Activated T-helper 1 cell treated with anti-CD3 and anti-CD28 coated beads, Interleukin-2, amount 50 U/mL, for 16 hours (primary cell): Measurements from ENCODE around the gene TBC1D20.
"Not testable (repeated sequence)": the region's sequence is repeated elsewhere in the genome, so short reads cannot be mapped to it uniquely, and the experiment has no call there.

Source experiments
- DNase-seq, 2 donors: peaks; one replicate each; pipeline ENCODE4 v3.0.0-alpha.2; 2020; ENCODE audit warnings: low read depth in 1 of 2, low spot score in 1 of 2

The TBC1D20 gene

DNA sequence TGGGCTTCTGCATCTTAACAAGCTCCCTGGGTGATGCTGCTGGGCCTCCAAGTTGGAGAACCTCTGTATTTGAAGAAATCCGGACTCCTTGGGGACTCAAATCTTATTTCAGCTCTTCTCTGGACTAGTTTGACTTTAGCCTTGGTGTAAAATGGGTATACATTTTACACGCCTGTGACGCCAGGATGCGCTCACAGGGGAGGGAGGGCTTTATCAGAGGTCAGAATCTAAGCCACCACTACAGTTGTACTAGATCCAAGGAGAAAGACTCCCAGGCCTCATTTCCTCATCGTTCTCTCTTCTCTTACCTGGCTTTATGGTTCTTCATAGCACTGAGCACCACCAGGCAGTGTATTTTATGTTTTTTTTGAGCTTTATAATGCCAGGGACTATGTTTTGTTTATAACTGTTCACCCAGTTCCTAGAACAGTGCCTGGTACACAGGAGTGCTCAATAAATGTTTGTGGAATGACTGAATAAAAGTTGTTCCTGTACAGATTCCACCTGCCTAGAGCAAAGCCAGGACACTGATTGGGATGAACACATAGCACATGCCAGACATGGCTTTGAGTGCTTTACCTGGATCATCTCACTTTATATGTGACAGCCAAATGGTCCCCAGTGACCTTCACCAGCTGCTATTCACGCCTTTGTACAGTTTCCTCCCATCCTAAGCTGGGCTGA lies 59.3 kb downstream of the TBC1D20 start:
- DNase-seq, result no peak

DNA sequence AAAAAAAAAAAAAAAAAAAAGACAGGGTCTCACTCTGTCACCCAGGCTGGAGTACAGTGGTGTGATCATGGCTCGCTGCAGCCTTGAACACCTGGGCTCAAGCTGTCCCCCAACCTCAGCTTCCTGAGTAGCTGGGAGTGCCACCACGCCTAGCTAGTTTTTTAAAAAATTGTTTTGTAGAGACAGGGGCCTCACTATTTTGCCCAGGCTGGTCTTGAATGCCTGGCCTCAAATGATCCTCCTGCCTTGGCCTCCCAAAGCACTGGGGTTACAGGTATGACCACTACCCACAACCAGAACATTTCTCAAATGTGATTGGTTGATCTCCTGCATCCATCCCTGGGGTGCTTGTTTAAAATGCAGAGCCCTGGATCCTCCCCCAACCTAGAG lies 59.8 kb downstream of the TBC1D20 start:
- no peak for DNase-seq

DNA sequence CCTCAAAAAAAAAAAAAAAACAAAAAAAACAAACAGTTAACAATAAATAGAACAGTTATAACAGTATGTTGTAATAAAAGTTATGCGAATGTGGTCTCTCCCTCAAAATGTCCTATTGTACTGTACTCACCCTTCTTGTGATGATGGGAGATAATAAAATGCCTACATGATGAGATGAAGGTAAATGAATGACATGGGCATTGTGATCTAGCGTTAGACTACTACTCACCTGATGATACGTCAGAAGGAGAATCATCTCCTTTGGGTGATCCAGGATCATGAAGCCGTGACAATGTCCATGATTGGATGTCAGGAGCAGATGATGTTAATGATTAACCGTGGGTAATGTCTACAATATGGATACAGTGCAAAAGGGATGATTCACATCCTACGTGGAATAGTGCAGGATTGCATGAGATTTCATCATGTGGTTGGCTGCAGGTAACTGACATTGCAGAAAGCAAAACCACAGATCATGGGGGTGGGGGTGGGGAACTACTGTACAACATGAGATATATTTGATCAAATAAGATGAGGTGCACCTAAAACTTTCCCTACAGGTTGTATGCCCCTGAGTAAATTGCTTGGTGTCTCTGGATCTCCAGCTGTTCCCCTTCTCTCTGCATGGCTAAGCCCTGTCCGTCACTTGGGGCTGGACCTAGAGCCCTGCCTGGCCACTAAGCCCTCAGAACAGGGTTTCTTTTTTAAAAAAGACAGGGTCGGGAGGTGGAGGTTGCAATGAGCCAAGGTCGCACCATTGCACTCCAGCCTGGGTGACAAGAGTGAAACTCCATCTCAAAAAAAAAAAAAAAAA lies 60.4 kb downstream of the TBC1D20 start:
- no peak for DNase-seq

DNA sequence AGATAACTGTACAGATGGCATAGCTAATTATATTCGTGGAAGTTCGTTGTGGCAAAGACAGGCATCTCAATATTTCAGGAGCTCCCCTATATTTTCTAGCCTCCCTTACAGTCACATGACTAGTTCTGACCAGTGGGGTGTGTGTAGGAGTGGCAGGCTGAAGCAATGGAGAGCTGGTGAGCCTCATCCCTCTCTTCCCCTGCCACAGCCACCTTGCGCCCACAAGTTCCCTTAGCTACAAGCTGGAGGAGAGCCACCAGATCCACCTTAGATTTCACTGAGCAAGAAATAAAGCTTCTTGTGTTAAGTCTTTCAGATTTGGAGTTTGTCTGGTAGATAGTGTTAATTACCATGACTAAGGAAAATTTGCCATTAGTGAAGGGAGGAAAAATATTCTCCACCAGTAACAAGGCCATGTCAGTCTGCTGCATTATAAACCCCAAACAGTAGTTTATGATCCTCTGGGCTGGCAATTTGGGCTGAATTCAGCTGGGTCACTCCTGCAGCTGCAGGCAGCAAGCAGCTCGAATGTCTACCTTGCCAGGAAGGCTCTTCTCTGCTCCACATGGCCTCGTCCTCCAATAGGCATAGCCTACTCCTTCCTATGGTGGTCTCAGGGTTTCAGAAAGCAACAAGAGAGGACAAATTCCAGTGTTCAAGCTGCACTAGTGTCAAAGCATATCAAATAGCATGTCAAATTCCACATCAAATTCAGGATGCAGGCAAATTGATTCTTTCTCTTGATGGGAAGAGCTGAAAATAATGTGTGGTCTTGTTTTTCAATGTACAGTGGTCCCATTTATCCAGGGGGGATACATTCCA lies 61.7 kb downstream of the TBC1D20 start:
- DNase-seq, result no peak

DNA sequence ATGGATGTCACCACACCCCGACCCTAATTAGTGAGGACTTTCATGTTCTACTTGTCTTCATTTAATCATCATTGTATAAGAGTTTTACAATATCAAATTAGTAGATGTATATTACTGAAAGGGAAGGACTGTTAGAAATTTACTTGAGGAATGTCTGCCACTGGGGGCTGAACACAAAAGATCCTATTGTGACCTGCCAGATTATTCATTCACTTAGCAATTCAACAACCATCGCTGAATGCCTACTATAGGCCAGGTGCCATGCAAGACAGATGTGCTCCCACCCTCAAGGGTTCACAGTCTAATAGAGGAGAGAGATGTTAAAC lies 62.2 kb downstream of the TBC1D20 start:
- DNase-seq, result no peak

DNA sequence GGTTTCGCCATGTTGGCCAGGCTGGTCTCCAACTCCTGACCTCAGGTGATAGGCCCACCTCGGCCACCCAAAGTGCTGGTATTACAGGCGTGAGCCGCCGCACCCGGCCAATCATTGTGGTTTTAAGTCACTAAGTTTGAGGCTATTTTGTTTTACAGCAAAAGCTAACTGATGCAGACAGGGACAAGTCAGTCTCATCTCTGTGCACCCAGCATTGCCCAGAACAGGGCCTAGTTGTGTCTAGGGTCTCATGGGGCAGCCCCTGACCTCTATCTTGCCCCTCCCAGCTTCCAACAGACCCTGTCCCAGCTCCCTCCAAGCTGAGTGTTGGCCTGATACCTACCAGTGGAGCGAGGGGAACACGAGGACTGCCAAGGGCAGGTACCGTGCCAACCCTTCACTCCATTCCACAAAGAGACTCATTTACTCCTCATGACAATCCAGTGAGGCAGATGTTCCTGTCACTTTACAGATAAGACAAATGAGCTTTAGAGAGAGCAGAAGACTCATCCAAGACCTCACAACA lies 63.1 kb downstream of the TBC1D20 start:
- DNase-seq, result no peak

DNA sequence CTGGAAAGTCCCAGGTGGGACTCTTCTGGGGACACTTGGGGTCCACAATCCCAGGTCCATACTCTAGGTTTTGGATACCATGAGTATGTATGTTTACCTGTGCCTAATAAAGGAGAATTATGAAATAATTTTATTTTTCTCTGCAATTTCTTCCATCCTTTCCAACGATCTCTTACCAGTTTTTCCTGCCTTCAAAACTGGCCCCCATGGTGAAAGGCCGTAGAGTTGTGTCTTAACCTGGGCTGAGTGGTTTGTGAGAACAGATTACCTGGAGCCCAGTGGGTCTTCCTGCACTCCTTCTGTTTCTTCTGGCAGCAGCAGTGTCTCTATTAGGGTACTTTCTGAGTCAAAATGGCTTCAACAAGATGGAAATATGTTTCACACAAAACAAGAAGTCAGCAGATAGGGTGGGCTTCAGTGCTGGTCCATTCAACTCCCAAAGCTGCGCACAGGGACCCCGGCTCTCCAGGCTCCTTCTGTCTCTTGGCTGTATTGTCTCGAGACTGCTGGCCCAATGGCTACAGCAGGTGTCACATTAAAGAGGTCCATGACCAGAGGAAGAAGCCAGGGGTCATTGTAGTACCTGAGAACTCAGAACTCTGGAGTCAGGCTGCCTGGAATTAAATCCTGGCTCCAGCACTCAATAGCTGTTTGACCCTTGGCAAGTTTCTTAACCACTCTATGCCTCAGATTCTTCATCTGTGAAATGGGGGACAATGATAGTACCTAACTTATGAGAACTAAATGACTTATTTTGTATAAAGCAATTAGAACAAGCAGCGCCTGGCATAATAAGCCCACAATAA lies 64.7 kb downstream of the TBC1D20 start:
- no peak for DNase-seq

DNA sequence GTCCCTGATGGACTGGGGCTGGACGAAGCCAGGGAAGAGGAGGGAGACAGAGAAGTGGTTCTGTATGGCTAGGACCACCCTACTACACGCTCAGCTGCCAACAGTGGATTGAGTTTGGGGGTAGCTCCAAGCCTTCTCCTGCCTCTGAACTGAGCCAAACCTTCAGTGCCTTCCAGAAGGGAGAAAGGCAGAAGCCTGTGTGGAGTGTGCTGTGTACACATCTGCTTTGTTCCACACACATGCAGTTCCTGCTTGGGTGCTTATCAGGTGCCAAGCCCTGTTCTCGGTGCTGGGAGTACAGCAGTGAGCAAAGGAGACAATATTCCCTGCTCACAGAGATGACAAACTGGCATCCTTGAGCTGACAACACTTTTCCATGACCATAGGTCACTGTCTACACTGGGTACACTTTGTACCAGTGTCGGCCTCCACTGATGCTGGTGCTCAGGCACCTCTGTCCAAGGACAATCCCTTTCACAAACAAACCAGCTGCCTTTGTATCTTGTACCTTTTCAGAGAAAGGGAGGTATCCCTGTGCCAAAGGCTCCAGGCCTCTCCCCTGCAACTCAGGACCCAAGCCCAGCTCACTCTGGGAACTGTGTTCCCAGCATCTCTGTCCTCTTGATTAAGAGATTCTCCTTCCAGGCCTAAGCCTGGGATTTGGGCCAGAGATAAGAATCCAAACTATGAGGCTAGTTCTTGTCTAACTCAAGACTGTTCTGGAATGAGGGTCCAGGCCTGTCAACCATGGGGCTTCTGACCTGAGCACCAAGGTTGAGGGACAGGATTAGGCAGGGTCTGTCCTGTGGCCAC lies 65.5 kb downstream of the TBC1D20 start:
- no peak for DNase-seq

DNA sequence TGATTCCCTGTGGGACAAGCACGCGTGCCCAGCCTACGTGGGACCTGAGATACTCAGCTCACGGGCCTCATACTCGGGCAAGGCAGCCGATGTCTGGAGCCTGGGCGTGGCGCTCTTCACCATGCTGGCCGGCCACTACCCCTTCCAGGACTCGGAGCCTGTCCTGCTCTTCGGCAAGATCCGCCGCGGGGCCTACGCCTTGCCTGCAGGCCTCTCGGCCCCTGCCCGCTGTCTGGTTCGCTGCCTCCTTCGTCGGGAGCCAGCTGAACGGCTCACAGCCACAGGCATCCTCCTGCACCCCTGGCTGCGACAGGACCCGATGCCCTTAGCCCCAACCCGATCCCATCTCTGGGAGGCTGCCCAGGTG lies 66.1 kb downstream of the TBC1D20 start:
- DNase-seq, result no peak

DNA sequence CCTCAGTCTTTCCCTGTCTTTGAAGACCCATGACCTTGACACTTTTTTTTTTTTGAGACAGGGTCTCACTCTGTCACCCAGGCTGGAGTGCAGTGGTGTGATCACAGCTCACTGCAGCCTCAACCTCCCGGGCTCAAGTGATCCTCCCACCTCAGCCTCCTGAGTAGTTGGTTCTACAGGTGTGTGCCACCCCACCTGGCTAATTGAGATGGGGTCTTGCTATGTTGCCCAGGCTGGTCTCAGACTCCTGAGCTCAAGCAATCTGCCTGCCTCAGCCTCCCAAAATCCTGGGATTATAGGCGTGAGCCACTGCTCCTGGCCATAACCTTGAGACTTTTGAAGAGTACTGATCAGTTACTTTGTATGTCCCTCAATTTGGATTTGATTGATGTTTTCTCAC lies 69.0 kb downstream of the TBC1D20 start:
- not testable (repeated sequence) for DNase-seq

DNA sequence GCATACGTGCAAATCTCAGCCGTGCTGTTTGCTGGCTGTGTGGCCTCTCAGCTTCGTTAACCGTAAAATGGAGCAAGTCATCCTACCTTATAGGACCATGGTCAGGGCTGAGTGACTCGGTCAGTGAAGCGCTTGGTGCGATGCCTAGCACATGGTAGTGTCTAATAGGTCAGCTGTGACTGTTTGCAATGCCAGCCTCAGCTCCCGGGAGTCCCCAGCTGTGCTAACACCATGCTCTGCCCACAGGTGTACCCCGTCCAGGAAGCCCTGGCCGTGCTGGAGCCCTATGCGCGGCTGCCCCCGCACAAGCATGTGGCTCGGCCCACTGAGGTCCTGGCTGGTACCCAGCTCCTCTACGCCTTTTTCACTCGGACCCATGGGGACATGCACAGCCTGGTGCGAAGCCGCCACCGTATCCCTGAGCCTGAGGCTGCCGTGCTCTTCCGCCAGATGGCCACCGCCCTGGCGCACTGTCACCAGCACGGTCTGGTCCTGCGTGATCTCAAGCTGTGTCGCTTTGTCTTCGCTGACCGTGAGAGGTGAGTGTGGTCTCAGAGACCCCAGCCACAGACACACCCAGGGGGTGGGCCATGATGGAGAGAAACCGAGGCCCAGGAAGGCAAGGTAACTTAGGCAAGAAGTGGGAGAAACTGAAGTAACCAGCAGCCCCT lies 71.2 kb downstream of the TBC1D20 start:
- no peak for DNase-seq

DNA sequence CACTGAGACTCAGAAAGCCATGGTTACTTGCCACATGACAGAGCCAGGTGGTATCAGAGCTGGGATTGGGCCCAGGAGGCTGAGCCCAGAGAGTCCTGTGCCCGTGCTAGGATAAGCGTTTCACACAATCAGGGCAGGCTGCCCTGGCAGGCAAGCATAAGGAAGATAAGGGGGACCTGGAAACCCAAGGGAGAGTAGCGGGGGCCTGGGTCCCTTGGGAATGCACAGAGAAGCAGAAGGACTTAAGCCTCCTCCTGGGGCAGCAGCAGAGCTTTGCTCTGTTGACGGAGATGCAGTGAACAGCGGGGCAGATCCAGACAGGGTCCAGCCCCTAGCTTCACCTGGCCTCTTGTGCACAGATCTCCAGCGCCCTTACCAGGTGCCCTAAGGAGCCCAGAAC lies 73.1 kb downstream of the TBC1D20 start:
- no peak for DNase-seq

DNA sequence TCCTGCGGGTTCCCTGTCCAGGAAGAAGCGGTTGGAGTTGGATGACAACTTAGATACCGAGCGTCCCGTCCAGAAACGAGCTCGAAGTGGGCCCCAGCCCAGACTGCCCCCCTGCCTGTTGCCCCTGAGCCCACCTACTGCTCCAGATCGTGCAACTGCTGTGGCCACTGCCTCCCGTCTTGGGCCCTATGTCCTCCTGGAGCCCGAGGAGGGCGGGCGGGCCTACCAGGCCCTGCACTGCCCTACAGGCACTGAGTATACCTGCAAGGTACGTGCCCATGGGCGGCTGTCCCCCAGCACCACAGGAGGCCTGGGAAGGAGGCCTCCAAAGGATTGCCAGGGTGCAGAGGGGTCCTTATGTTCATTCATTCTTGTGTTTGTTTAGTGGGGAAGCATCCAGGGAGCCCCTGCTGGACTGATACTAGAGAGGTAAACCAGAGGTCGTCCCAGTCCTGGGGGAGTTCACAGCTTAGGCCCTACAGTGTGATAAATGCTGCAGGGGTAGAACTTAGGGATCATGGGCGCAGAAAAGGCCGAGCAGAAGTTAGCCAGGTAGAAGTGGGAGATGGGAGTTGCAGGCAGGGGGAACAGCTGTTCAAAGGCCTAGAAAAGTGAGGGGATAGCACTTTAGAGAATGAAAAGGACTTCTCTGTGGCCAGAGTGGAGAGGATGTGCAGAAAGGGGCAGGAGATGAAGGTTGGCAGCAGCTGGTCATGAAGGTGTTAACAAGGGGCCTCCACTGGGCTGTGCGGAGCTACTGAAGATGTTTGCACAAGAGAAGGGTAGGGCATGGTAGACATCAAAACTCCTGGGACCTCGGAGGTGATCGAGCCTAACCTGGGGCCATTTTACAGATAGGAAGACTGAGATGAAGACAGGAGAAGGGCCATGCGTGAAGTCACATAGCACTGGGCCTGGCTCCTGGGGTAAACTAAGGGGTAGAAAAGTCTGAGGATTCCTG lies 74.0 kb downstream of the TBC1D20 start:
- DNase-seq, result no peak

DNA sequence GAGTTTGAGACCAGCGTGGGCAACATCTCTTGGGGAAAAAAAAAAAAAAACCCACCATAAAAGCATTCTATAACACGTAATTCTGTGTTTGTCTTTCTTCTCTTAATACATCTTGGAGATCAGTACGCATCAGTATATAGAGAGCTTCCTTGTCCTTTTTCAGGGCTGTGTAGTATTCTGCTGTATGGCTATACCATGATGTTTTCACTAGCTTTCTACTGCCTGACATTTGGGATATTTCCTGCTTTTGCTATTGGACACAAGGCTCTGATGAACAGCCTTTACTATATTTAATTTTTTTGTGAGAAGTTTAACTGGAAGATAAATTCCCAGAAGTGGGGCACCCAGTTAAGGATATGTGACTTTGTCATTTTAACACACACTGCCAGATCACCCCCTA lies 74.8 kb downstream of the TBC1D20 start:
- no peak for DNase-seq

DNA sequence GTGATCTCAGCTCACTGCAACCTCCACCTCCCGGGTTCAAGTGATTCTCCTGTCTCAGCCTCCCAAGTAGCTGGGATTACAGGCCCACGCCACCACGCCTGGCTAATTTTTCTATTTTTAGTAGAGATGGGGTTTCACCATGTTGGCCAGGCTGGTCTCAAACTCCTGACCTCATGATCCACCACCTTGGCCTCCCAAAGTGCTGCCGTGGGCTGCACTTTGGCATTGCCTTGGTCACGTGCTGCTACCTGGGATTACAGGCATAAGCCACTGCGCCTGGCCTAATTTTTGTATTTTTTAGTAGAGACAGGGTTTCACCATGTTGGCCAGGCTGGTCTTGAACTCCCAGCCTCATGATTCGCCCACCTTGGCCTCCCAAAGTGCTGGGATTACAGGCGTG lies 75.7 kb downstream of the TBC1D20 start:
- DNase-seq, result not testable (repeated sequence)
